Middle frontal gyrus (tissue), 1 donor: ENCODE measurements around the gene SURF4.

ENCODE experiments used
- DNase-seq: peaks from one replicate; pipeline ENCODE4 v3.0.0-alpha.2; 2015; ENCODE audit warnings: low spot score; ENCODE audit errors: extremely low spot score

The SURF4 gene

DNA sequence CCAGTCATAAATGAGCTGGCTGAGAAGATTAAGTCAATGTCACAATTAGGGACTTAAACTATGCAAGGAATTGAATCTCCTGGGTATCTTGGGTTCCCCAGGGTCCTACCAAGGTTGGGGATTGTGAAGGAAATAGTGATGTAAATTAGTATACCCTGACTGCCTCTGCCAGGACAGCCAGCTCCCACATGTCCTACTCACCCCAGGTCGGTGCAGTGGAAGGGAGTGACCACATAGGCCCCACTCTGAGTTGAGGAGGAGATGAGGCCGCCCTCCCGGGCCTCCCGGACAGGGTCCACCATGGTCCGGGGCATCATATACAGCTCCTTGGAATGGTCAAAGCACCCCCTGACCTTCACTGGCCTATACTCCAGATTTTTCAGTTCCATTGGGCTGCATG lies 22.3 kb downstream of the SURF4 start:
- no peak for DNase-seq

DNA sequence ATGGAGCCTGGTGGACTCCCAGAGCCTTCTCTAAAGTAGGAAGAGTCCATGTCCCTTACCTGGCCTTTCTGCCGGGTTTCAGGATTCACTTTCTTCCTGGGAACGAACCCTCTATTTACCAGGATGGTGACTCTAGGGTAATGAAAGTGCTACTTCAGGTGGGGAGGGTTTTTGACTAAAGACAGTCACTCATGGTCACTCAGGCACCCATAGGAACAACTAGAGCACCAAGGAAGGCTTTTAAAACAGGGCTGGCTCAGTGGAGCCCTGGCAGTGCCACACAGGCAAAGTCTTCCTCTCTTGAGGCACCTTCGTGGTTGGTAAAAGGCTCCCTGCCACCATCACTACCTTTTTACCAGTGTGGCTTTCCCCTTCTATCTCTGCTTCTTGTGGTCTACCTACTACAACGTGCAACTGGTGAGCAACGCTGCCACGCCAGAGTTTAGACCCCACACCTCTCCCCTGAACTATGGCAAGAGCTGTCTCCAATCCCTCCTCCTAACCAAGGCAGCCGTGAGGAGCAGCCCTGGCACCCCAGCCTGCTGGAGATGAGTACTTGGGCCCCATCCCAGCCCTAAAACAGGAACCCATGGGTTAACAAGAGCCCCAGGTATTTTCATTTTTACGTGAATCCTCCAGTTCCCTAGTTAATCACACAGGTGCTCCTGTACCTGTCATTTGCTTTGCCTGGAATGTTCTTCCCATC lies 23.1 kb downstream of the SURF4 start:
- no peak for DNase-seq

- no peak for DNase-seq
These were observed 23.8 kb downstream of the SURF4 start for GRCh38 chr9:133351908-133352634.

DNA sequence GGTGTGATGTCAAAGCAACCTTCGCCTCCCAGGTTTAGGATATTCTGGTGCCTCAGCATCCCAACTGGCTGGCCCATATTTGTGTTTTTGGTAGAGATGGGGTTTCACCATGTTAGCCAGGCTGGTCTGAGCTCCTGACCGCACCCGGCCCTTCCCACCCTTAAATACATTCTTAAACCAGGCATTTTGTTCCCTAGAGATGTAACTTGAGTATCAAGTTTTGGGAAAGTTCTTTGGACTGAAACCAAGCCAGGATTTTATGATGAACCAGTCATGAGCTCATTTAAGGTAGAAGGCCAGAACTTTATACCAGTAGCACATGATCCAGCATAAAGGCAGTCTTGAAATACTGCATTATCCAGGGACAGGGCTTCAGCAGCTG lies 24.3 kb downstream of the SURF4 start:
- DNase-seq, result no peak

DNA sequence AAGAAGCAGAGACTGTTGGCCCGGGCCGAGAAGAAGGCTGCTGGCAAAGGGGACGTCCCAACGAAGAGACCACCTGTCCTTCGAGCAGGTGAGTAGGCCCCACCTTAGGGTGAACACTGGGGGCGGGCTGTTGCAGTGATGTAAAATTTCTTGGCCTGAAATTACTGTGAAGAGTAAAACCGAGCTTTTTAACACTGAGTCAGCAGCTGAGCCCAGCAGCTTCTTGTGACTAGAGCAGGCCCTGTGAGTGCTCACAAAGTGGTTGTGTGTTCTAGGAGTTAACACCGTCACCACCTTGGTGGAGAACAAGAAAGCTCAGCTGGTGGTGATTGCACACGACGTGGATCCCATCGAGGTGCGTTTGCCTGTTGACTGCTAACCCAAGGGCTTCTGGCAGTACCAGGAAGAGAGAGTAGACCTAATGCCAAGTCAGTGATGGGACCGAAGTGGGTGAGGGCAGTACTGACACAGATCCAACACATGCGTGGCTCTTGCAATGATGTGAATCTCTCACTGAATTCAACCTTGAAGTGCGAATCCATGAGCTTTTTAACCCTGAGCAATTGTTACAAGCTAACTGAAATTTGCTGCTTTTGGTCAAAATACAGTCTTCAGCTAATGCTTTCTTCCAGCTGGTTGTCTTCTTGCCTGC lies 25.8 kb downstream of the SURF4 start:
- DNase-seq, result no peak

- no peak for DNase-seq
These were observed 26.9 kb downstream of the SURF4 start for GRCh38 chr9:133348718-133349573.

- peak; percentile 85 for DNase-seq
These were observed 27.7 kb downstream of the SURF4 start, which contains the start of the genes MED22 and RPL7A for GRCh38 chr9:133347985-133348717. Gene MED22, minus strand, starts transcription at chr9:133348131. Its CDS starts 1,469 bp downstream, at chr9:133346662. Gene RPL7A, plus strand, starts transcription at chr9:133348218. Its CDS starts 26 bp downstream, at chr9:133348244.

DNA sequence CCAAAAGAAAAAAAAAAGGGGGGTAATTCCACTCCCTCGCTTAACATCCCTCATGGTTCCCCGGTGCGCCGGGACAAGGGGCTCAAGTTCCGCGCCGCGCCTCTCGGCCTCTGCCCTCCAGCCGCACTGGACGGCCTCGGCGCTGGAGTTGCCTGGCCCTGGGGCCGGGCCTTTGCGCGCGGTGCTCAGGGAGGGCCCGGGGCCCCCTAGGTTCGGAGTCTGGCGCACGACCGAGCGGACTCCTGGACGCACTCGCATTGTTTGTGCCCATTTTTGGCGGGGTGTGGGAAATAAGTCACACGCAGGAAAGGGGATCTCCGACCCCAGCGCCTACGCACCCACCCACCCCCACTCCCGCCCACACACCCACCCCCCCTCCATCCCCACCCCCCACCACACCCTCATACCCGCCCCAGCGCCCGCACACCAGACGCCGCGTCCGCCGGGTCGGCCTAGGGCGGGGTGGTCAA lies 28.3 kb downstream of the SURF4 start:
- no peak for DNase-seq

- DNase-seq, result no peak
These were observed 29.7 kb downstream of the SURF4 start for GRCh38 chr9:133346021-133346785.

- DNase-seq, result no peak
These were observed 30.3 kb downstream of the SURF4 start for GRCh38 chr9:133345596-133345995.

DNA sequence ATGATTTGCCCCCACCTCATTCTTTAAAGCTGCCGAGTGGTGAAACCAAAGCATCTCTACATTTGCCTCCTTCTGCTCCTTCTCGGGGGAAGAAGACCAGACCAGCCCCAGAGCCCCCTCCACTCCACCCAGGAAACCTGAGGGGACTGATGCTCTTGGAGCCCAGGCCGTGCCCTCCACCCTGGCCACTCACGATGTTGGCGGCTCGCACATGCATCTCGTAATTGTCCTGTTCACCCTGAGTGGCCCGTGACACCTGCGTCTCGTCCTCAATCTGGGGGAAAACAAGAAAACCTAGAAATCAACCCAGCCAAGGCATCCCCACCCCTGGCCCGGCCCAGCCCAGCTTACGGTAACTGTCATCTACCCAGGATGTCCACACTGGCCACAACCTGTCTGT lies 30.9 kb downstream of the SURF4 start:
- DNase-seq, result no peak

DNA sequence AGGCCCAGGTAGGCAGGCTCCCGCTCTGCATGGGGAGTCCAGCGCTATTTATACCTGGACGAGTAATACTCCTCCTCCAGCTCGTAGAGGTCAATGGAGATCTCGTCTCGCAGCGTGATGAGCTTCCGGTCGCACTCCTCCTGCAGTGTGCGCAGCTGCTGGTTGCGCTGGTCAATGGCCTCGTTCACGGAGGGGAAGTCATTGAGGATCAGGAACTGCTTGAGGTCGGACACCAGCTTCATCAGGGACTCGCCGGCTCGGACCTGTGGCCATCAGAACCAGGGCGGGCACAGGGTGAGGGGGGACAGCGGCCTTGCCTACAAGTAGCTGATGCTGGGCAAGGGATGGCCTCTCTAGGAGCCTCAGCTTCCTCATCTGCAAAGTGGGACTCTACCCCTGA lies 31.8 kb downstream of the SURF4 start:
- no peak for DNase-seq

GRCh38 chr9:133342570-133342969 lies 33.3 kb downstream of the SURF4 start:
- no peak for DNase-seq

DNA sequence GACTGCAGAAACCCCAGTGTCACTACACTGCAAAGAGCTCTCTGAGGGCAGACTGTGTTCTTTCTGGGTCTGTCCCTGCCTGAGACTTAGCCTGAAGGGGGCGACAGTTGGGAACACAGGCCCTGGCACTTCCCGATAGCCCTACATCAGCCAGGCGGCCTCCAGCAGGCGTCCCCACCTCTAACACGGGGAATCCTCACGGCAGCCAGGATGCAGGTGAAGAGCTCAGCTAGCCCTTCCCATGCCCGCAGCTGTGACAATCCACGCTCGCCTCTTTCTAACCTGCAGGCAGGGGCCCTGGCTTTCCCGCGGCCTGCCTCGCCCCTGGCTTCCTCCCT lies 33.8 kb downstream of the SURF4 start:
- no peak for DNase-seq

DNA sequence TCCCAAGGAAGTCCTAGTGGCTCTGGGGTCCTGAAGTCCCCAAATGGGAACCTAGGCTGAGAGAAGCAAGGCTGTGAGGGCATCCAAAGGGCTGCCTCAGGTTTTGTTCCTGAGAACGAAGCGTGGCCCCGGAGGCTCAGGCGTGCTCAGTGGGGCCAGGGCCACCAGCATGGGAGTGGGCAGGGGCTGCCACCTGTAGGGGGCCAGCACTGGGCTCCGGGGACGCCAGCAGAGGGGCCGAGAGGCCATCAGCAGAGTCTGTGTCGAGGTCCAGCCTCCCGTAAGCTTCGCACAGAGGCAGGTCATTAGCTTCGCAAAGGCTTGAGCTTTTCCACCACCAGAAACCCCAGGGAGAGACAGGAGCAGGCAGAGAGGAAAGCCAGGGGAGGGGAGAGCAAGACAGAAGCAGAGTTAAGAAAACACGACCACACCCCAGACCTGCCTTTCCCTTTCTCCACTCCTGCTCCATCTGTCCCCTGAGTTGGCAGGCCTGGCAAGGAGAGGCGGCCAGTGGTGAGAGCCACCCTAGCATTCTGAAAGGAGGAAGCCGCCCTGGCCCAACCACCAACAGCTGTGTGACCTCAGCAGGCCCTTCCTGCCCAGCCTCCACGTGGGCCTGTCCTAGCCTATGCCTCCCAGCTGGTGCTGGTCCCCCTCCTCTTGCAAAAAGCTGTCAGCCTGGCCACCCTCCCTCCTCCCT lies 34.3 kb downstream of the SURF4 start:
- no peak for DNase-seq

DNA sequence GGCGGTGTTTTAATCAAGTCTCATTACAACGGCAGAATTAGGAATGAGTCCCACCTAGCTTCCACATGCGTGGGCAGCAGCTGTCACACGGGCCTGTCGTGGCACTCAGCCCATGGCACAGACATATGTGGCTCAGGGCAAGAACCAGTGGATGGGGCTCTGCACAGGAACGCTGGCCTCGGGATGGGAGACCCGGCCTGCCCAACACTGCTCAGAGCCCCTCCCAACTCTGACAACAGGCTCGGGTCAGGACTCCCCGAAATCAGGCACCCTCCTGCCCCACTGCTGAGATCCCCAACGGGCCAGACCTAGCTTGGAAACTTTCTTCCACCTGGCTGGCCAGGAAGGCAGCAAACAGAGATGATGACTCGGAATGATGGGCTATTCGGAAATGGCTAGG lies 34.9 kb downstream of the SURF4 start:
- no peak for DNase-seq

GRCh38 chr9:133340256-133340655 lies 35.6 kb downstream of the SURF4 start:
- no peak for DNase-seq

GRCh38 chr9:133339641-133340040 lies 36.2 kb downstream of the SURF4 start:
- DNase-seq, result no peak
